Activated gamma-delta T cell treated with Interleukin-2 at 50 U/mL for 16 hours (primary cell): ENCODE results near the gene MRPS12.
"Not testable (repeated sequence)": the region's sequence is repeated elsewhere in the genome, so short reads cannot be mapped to it uniquely, and the experiment has no call there.

Experiments
- DNase-seq: peaks from one replicate; pipeline ENCODE4 v3.0.0-alpha.2; 2020

MRPS12 gene

DNA sequence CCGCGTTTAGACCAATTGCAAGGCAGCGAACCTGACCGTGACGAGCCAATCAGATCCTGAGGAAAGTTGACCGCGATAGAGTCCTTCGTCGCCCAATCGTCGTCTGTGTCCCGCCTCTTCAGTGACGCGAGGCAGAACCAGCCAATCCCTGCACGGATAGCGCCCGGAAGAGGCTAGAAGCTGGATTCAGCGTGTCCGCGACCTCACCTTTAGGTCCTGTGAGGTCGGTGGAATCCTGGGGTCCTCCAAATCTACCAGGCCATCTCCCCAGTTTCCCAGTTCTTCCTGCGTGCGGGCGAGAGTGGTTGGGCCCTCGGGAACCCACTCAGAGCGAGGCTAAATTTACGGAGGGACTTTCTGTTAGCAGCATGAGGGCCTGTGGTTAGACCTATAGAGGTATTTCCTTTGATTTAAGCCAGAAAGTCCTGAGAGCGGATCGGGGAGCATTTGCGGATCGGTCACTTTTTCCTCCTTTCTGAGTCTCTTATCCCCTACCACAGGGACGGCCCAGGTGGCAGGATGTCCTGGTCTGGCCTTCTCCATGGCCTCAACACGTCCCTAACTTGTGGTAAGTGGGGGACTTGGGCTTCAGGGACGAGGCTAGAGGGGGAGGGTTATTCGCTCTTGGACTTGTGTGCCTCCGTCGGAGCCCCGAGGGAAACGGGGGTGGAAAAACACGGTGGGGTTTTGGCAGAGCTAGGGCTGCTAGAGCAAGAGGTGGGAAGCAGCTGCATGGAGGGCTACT is at the start of gene MRPS12:
Gene MRPS12, plus strand, starts transcription at position 169 of the 745 bp plus-strand sequence. Its CDS starts 351 bp downstream, at position 520.
- peak; percentile 97 for DNase-seq

DNA sequence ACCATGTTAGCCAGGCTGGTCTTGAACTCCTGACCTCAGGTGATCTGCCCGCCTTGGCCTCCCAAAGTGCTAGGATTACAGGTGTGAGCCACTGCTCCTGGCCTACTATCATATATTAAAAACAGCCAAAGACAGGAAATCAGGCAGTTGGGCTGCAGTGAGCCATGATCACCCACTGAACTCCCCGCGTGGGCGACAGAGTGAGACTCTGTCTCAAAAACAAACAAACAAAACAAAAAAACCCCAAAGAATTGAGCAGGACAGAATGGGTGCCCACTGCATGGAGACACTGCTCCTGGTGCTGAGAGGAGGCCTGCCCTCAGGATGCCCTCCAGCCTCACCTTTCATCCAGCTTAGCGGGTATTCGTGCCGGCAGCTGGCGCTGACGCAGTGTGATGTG is 47.5 kb upstream of the MRPS12 start:
- DNase-seq, result no peak

DNA sequence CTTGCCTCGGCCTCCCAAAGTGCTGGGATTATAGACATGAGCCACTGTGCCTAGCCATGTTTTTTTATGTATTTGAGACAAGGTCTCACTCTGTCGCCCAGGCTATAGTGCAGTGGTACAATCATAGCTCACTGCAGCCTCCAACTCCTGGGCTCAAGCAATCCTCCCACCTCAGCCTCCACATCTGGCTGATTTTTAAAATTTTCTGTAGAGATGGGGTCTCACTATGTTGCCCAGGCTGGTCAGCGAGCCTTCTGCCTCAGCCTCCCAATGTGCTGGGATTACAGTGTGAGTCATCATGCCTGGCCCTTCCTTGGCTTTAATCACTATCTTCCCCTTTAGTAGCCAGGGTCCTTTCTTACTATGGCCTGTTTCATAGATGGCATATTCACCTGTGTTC is 46.1 kb upstream of the MRPS12 start:
- not testable (repeated sequence) for DNase-seq

DNA sequence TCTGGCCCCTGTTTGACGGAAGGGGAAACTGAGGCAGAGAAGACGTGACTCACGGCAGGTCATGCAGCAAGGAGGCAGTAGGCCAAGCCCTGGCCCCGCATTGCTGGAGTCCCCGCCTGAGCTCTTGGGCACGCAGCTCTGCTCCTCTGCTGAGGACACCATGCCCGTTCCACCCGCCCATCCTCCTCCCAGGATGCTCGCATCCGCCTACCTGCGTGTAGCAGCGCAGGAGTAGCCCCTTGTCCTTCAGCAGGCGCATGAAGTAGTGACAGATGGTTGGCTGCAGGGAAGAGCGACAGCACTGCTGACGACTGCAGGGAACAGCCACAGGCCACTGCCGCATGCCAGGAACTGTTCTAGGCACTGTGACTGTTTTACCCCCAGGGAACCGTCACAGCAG is 41.9 kb upstream of the MRPS12 start:
- DNase-seq, result no peak

DNA sequence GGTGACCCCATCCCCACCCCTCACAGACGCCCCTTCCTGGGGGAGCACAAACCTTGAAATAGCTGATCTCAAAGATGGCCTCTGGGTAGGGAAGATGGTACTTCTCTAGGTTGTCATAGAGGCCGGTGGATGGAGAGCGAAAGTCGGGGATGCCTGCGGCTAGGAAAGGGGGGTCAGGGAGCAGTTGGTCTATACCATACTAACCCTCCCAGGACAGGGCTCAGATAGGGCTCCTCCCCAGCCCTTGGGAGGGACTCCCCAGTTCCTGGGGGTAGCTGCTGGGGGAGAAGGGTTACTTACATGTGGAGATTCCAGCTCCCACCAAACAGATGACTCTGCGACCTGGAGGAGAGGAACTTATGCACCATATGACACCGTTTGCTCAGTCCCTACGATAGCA is 40.9 kb upstream of the MRPS12 start:
- DNase-seq, result no peak

DNA sequence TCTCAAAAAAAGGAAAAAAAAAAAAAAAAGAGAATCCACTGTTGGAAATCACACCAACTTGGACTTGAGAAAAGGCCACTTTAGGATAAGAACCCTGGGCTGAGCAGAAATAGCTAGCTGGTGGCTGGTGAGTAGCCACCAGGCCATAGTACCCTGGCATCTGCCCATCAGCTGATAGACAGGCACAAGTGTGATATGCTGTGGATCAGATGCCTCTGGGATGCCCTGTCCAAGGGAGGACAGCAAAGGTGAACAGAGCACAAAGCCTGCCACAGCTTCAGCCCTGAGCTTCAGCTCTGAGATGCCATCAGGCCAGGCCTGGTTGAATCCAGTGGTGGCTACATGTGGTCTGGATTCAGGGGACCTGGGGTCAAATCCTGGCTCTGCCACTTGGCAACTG is 40.1 kb upstream of the MRPS12 start:
- DNase-seq, result no peak

DNA sequence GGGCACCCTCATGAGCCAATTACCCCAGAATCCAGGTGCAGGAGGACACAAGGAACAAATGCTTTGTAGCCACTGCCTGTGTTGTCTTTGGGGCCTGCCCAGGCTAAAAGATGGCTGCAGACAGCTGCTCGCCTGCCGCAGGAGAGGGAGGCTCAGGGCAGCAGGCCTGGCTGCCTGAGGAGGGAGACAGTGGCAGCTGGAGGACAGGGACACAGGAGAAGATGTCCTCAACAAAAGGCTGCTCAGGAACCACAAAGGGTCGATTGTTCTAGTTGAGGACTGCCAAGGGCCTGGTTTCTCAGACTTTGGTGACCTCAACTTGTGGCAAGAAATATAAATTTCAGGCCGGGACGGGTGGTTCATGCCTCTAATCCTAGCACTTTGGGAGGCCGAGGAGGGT is 39.0 kb upstream of the MRPS12 start:
- DNase-seq, result no peak

DNA sequence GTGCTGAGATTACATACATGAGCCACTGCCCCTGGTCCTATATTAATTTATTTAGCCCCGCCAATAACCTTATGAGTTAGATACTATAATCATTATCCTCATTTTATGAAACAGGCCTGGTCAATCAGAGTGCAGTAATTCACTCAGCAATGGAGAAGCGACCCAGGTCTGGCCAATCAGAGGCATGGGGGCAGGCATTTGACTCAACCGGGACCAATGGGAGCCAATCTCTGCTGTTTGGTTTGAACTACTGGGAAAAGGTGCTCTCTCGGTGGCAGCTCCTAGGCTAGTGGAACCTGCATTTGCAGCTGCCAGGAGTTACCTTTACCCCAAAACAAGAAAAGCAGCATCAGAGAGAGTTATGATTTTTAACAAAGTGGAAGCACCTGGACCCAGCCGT is 37.9 kb upstream of the MRPS12 start:
- no peak for DNase-seq

DNA sequence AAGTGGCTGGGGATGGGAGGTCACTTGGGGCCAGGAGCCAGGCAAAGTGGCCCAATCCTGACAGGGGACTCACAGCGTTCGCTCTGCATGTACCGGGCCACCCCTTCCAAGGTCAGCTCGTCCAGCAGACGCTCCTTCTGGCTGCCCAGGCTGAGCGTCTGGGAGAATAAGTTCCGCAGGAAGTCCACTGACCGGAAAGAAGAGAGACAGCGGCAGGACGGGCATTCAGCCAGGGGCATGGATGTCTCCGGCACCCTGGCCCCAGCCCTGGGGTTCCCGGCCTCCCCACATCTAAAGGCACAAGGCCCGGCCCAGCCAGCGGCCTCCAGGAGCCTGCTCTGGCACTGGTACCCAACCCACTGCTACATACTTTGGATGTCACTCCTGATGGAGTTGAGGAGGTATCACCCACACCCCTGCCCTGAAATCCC is 37.4 kb upstream of the MRPS12 start:
- DNase-seq, result no peak

DNA sequence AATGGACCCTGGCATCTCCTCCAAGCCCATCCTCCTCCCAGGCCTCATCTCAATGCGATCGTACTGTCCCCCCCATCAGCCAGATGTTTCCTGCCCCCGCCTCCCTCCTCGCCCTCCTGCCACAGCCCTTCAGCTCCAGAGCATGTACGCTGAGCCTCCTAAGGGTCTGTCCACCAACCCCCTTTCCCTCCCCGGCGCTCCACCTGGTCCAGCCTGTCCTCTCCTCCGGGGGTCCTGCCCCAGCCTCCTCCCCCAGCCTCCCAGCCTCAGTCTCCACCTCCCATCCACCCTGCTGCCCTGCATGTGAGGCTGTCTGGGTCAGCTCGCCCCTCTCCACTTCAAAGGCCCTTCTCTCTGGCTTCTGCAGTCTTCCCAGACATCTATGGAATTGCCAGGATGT is 35.8 kb upstream of the MRPS12 start:
- no peak for DNase-seq

DNA sequence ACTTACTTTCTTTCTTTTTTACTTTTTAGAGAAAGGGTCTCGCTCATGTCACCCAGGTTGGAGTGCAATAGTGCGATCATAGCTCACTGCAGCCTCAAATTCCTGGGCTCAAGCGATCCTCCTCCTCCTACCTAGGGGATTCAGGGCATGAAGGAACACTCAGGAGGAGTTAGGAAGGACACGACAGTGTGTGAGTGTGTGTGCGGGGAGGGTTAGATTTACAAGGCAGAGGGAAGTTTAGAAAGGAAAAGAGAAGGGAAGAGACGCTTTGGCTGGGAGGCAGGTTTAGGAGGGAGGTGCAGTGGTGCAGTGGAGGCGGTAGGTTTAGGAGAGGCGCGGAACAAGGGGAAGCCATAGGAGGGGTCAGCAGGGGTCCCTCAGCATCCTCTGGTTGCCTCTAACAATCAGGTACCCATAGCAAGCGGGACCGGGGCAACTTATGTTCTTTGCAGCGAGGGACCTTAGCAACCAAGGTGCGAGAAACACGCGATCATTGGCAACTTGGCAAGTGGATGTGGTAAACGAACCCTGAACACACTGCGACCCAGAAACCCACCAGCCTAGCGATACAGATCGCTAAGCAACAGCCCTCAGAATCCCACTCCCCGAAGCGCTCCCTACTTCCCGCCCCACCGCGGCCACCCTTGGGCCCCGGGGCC is 31.8 kb upstream of the MRPS12 start:
- no peak for DNase-seq

DNA sequence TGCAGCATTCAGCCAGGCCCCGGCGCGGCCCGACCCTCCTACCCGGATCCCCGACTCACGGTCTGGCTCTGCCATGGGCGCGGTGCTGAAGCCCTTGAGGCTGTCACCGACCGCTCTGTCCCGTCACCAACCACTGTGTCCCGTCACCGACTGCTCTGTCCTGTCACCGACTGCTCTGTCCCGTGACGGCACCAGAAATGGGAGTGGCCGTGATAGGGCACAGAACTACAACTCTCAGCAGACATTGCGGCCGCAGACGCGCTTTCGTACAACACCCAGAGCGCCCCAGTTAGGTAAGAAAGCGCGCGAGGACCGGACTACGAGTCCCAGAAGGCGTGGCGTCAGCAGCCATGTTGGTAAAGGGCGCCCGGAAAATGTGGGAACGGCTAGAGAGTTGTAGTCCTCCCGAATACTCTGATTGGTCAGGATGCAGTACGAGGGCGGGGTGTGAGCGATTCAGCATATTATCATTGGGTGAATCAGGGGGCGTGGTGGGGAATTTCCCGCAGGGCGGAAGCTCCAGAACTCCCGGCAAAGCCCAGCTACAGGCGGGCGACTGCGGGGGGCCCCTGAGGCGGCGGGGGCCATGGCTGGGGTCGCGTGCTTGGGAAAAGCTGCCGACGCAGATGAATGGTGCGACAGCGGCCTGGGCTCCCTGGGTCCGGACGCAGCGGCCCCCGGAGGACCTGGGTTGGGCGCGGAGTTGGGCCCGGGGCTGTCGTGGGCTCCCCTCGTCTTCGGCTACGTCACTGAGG is 31.1 kb upstream of the MRPS12 start, which contains the start of the genes NFKBIB and SIRT2:
Gene NFKBIB, plus strand, starts transcription at position 523 of the 755 bp plus-strand sequence. Its CDS starts 64 bp downstream, at position 587.
Gene SIRT2, minus strand, starts transcription at position 172 of the 755 bp plus-strand sequence. Its CDS starts 97 bp downstream, at position 75.
- peak; percentile 99 for DNase-seq

DNA sequence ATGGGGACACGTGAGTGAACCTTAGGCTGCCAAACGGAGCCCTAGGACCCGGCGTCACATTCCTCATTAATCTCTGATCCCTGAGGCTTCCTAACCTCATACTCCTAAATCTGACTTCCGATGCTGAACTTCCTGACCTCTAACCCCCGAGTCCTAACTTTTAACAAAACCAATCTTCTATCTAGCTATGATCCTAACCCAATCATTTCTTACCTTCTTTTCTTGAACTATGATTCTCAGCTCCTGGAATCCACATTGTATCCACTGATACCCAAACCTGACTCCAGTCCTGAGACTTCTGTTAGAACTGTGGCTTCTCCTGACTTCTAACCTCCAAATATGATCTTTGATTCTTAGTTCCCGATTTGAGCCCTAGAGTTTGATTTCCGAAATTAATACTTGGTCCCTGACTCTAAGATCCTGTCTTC is 30.5 kb upstream of the MRPS12 start:
- no peak for DNase-seq

DNA sequence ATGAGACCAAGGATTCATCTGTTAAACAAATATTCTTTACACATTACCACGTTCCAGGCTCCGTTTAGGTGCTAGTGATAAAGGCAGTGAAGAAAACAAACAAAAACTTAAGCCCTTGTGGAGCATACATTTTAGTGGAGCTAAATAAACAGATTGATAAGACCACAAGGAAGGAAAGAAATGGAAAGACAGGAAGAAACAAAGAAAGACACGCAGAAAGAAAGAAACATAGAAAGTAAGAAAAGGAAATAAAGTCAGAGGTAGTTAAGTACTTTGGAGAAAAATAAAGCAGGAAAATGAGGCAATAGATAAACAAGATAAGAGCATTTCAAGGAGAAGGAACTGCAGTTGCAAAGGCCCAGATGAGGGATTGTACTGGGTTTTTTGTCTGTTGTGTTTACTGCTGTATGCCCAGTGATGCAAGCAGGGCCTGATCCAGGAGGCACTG is 30.0 kb upstream of the MRPS12 start:
- DNase-seq, result no peak

DNA sequence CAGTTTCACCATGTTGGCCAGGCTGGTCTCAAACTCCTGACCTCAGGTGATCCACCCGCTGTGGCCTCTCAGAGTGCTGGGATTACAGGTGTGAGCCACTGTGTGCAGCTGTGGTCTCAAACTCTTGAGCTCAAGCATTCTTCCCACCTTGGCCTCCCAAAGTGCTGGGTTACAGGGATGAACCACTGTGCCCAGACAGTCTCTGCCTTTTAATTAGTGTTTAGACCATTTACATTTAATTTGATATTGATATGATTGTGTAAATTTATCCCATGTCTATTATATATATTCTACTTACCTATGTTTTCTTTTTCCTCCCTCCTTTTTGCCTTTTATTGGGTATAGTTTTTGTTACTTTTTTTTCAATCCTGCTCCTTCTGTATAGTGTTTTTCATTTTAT is 29.1 kb upstream of the MRPS12 start:
- no peak for DNase-seq

DNA sequence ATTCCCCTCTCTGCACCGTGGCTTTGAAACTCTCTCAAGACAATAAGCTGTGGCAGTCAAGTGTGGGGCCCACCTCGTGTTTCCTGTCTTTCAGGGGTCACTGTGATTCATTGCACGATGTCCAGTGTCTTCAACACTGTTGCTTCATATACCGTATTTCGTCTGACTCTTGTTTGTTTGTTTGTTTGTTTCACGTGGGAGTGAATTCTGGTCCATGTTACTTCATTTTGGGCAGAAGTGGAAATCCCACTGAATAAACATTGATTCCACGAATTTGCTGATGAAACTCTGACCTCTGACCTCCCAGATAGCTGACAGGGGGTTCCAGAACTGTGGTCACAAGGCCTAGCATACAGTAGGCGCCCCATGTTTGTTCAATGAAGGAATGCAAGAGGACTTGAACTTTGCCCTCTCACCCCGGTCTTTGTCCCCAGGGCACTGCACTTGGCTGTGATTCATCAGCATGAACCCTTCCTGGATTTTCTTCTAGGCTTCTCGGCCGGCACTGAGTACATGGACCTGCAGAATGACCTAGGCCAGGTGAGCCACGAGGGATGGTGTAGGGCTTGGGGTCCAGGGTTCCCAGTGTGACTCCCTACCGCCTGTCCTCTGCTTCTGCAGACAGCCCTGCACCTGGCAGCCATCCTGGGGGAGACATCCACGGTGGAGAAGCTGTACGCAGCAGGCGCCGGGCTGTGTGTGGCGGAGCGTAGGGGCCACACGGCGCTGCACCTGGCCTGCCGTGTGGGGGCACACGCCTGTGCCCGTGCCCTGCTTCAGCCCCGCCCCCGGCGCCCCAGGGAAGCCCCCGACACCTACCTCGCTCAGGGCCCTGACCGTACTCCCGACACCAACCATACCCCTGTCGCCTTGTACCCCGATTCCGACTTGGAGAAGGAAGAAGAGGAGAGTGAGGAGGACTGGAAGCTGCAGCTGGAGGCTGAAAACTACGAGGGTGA is 25.9 kb upstream of the MRPS12 start:
- DNase-seq, result no peak

DNA sequence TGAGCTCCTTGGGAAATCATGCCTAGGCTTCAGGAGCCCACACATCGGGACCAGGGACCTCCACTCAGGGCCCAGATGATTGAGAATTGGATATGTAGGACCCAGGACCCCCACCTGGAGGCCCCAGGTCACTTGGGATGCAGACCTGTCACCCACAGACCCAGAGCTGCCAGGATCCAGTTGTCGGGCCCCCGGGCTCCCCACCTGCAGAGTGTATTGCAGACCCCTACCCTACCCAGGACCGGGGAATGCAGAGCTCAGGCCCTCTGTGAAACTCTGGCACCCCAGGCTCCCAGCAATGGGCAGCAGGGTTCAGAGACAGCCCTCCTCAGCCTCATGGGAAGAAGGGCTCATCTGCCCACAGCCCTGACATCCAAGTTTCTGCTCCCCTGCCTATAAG is 25.1 kb upstream of the MRPS12 start:
- no peak for DNase-seq

DNA sequence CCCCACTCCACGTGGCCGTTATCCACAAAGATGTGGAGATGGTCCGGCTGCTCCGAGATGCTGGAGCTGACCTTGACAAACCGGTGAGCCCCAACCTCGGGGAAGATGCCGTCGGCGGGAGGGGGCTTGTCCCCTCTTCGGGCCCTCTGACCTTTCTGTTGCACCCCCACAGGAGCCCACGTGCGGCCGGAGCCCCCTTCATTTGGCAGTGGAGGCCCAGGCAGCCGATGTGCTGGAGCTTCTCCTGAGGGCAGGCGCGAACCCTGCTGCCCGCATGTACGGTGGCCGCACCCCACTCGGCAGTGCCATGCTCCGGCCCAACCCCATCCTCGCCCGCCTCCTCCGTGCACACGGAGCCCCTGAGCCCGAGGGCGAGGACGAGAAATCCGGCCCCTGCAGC is 23.5 kb upstream of the MRPS12 start:
- no peak for DNase-seq

DNA sequence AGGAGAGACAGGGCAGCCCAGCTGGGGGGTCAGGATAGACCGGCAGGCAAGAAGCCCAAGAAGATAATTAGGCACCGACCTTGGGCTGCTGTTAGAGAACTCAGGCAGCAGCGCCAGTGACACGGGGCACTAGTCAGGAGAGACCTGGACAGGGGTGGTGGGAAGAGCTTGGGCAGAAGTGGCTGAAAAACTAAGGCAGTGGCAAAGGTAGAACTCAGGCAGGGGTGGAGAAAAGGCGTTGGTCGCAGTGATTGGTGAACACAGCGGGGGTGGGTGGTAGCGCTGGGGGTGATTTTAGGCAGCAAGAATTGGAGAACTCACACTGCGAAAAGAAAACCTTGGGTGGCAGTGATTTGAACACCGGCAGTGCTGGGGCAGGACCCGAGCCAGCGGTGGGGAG is 23.1 kb upstream of the MRPS12 start:
- DNase-seq, result no peak

DNA sequence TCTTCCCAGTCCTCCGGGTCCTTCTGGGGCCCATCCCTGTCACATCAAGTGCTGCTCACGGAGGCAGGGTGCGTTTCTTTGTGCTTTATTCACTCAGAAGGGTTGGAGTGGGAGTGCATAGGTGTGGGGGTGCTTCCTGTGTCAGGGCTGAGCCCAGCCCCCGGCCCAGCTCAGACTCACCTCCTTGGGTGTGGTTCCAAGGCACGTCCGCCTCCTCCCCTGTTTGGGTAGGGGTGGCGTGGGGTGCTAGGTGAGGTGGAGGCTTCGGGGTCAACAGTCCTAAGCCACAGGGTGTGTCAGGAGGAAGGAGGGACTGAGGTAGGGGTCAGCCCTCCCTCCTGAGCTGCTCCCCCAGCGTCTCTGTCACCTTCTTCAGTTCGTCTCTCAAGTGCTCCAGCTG is 21.8 kb upstream of the MRPS12 start:
- no peak for DNase-seq

DNA sequence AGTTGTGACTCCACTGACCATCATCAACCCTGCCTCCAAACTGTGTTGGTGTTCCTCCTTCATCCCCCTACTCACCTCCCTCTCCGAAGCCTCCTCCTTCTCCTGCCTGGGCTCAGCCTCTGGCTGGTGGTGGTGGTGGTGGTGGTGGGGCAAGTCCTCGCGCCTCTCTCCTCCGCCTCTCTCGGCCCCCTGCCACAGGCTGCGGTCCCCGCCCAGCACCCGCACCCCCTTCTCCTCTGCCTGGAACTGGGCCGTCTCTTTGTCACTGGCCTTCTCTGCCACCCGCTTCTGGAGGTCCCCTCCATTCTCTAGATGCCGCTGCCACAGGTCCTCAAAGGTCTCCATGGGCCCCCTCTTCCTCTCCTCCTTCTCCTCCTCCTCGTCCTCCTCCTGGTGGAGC is 20.3 kb upstream of the MRPS12 start:
- no peak for DNase-seq

DNA sequence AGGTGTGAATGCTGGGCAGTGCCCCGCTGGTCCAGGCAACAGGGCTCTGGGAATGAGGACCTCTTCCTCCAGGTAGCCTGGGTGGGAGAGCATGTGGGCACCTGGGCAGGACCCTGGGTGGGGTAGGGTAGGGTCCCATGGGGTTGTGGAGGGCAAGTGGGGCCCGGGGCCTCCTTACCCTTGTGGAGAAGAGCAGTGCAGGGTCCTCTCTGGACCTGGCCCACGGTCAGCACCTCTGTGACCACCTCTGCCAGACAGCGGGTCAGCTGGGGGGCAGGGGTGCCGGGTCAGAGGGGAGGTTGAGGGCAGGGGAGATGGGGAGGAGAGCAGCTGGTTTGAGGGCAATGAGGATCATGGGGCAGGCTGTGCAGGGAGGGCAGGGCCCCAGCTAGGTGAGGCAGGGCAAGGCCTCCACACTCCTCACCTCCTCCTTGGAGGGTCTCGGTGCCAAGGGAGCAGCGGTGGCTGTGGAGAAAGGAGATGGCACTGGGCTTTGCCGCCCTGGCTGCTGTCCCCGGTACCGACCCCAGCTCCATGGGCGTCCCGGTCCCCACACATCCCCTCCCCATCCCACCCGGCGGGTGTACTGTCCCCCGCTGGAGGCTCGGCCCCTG is 19.2 kb upstream of the MRPS12 start:
- DNase-seq, result no peak
